GM23338 (cell line): Measurements from ENCODE around the gene EGF.

Experiments used
- CREB1 ChIP-seq: fragments of 250-450 bp; sonication (Bioruptor Pico); IDR thresholded peaks from 2 replicates; pipeline ENCODE4 v1.5.0; 2020; ENCODE audit warnings: low read depth, mild to moderate bottlenecking, moderate library complexity
- EZH2 ChIP-seq: fragments of 200-600 bp; sonication (generic); IDR thresholded peaks from one replicate; pipeline ENCODE4 v1.8.0; 2017; ENCODE audit warnings: antibody characterized with exemption, mild to moderate bottlenecking, low read depth; ENCODE audit not compliant: unreplicated experiment
- EZH2phosphoT487 ChIP-seq: fragments of 200-600 bp; sonication (generic); IDR thresholded peaks from one replicate; pipeline ENCODE4 v1.8.1; 2018; ENCODE audit warnings: antibody characterized with exemption; ENCODE audit not compliant: unreplicated experiment
- NANOG ChIP-seq: IDR thresholded peaks from 2 replicates; pipeline ENCODE4 v1.6.1; 2016; ENCODE audit warnings: antibody characterized with exemption, borderline replicate concordance
- POLR2AphosphoS5 ChIP-seq: IDR thresholded peaks from 2 replicates; pipeline ENCODE4 v1.6.1; 2016; ENCODE audit warnings: antibody characterized with exemption, low read depth
- TF ChIP-seq, protein P1 (sequence below), 2 experiments: fragments of 200-600 bp in 1 of 2; sonication (generic) in 1 of 2; conservative IDR thresholded peaks; 2 replicates each; pipeline versions ENCODE4 v1.5.1 to v1.6.1; 2016 to 2017; ENCODE audit warnings: antibody characterized with exemption in 2 of 2, low read depth in 2 of 2, mild to moderate bottlenecking in 2 of 2, moderate library complexity in 1 of 2

DNA sequence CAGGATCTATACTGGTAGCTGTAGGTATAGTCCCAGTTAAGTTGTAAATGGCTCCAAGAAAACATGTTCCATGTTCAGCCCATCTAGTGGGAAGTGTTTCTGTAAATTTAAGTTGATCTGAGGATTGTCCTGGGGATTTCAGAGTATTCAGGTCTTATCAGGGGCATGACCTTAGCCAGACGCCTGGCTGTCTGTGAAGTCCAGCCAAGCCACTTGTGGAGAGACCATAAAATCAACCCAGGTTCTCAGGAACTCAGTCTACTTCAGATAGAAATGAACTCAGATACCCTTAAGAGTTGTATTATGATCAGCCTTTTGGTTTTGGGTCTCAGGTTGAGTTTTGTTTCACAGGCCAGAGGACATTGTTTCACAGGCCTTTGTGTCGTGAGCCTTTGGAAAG is 95.9 kb downstream of the EGF start:
- TF ChIP-seq, protein P1, sequence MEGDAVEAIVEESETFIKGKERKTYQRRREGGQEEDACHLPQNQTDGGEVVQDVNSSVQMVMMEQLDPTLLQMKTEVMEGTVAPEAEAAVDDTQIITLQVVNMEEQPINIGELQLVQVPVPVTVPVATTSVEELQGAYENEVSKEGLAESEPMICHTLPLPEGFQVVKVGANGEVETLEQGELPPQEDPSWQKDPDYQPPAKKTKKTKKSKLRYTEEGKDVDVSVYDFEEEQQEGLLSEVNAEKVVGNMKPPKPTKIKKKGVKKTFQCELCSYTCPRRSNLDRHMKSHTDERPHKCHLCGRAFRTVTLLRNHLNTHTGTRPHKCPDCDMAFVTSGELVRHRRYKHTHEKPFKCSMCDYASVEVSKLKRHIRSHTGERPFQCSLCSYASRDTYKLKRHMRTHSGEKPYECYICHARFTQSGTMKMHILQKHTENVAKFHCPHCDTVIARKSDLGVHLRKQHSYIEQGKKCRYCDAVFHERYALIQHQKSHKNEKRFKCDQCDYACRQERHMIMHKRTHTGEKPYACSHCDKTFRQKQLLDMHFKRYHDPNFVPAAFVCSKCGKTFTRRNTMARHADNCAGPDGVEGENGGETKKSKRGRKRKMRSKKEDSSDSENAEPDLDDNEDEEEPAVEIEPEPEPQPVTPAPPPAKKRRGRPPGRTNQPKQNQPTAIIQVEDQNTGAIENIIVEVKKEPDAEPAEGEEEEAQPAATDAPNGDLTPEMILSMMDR (conservative IDR thresholded peaks at IDR 0.05; ENCODE audit: low read depth in 2 of 2) = no peak
- TF ChIP-seq EZH2 (no peak), EZH2phosphoT487 (no peak), POLR2AphosphoS5 (no peak), NANOG (no peak), CREB1 (CRISPR knock-in tag) (no peak)
